Measurements from ENCODE around the gene TRIM27. TPM values are rescaled to one million over a fixed set of nuclear protein-coding genes. Genes with fewer than 3 reads are reported as not detected.

TRIM27 gene
- total RNA-seq, 4 donors from 2014 or later, result 24.6 to 108 (median 48.7) TPM

DNA sequence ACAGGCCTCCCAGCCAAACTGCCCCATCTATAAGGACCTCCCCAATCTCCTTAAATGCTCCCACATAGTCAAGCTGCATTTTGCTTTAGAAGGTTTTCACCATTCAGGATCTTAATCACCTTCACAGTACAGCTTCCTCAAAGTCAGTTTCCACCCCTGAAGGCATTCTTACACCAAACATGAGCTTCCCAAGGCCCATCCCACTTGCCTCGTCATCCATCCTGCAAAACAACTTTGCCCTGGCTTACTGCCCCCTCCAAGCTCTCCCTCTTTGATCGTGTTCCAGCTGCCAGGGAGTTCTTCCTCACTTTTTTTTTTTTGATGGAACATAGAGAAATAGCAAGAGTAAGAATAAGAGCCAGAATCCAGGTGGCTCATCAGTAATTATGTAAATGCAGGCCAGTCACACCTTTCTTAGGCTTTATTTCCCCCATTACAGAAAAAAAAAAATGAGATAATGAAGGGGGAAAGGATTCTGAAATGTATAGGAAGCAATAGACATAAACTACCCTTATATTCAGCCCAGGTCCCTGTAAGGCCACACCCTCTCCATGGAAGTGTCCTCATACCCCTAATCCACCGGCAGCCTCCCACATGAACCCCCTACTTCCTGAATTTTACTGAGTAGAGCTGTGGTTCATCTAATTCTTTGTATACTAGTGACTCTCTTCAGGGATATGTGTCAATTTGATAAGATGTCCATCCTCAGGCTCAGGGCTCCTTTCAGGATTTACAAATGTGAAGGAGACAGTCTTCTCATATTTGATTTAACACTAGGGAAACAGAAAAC is 12.7 kb downstream of the TRIM27 start:
- no peak overlapping the region for H3K4me3 ChIP-seq
- no peak for TF ChIP-seq POLR2A (IDR thresholded peaks at IDR 0.05)
- TF ChIP-seq, protein P1, sequence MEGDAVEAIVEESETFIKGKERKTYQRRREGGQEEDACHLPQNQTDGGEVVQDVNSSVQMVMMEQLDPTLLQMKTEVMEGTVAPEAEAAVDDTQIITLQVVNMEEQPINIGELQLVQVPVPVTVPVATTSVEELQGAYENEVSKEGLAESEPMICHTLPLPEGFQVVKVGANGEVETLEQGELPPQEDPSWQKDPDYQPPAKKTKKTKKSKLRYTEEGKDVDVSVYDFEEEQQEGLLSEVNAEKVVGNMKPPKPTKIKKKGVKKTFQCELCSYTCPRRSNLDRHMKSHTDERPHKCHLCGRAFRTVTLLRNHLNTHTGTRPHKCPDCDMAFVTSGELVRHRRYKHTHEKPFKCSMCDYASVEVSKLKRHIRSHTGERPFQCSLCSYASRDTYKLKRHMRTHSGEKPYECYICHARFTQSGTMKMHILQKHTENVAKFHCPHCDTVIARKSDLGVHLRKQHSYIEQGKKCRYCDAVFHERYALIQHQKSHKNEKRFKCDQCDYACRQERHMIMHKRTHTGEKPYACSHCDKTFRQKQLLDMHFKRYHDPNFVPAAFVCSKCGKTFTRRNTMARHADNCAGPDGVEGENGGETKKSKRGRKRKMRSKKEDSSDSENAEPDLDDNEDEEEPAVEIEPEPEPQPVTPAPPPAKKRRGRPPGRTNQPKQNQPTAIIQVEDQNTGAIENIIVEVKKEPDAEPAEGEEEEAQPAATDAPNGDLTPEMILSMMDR (IDR thresholded peaks at IDR 0.05), result no peak
- H3K36me3 ChIP-seq, result no peaks in the 10 kb centered on the region
- peak overlapping the region in 1 of 2 donors; percentile 47 for H3K27ac ChIP-seq
- H3K4me1 ChIP-seq, result no peaks in the 10 kb centered on the region
- H3K27me3 ChIP-seq, result no peaks in the 10 kb centered on the region
- H3K9me3 ChIP-seq, result no peaks in the 10 kb centered on the region
- peak in 1 of 2 donors; percentile 56 for DNase-seq
- intact Hi-C loops (cut with DNase I; ENCODE audit: low total_unique reads), result no loop called here

DNA sequence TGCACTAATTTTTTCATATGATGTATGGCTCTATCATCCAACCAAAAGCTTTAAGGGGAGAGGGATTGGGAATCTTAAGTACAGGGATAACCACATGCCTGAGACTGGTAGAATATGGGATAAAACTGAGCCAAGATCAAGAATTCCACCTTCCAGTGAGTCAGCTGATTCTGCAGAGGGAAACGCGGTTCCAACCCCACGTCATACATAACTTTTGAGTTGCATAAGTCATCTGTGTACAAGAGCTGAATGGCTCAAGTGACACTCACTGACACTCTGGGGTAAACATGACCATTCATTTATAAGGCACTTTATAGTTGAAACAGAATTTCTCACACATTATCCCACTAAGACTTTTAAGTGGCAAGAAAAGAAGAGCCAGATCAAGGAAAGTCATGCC is 16.4 kb downstream of the TRIM27 start:
- no peak overlapping the region for H3K27ac ChIP-seq
- H3K27me3 ChIP-seq, result no peaks in the 10 kb centered on the region
- H3K4me1 ChIP-seq, result no peaks in the 10 kb centered on the region
- H3K36me3 ChIP-seq, result no peaks in the 10 kb centered on the region
- intact Hi-C loops (cut with DNase I; ENCODE audit: low total_unique reads), result no loop called here
- no peak for DNase-seq
- H3K9me3 ChIP-seq, result no peaks in the 10 kb centered on the region
- TF ChIP-seq POLR2A (IDR thresholded peaks at IDR 0.05), result no peak
- TF ChIP-seq, protein P1 (IDR thresholded peaks at IDR 0.05), result no peak
- no peak overlapping the region for H3K4me3 ChIP-seq

DNA sequence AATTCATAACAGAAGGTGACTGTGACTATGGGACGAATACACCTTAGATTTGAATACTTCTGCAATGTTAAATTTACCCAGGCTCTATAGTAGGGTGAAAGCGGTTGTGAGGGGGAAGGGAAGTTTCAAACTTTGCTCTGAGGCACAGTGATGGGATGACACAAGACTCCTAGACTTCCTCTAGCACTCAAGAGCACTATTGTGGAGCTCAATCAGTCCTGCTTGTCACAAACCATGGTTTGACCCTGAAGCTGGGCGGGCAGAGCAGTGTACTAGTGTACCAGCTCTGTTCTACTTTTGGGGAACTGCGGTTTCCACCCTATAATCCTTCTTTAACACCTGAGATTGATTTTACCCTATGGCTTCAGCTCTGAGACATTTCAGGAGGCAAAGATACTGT is 17.1 kb downstream of the TRIM27 start:
- no peak for TF ChIP-seq POLR2A (IDR thresholded peaks at IDR 0.05)
- TF ChIP-seq, protein P1 (IDR thresholded peaks at IDR 0.05), result no peak
- intact Hi-C loops (cut with DNase I; ENCODE audit: low total_unique reads), result no loop called here
- H3K36me3 ChIP-seq, result no peaks in the 10 kb centered on the region
- no peak for DNase-seq
- no peaks in the 10 kb centered on the region for H3K4me1 ChIP-seq
- H3K4me3 ChIP-seq, result no peak overlapping the region
- no peak overlapping the region for H3K27ac ChIP-seq
- no peaks in the 10 kb centered on the region for H3K27me3 ChIP-seq
- no peaks in the 10 kb centered on the region for H3K9me3 ChIP-seq

DNA sequence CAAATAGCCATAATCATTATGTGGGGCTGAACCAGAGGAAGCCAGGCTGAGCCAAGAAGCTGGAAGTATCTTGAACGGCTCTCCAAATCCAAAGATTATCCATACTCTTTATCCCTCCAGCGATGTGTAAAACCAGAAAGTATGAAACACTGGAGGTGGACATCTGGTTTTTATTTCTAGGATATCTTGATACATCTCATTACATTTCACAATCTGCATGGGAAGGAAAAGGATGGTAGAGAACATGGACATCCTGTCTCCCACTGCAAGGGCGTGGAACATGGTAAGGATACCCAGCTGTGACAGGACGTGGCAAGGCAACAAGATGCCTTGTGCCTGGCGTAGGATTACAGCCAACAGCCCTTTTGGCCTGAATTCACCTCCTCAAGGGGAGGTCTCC is 20.1 kb downstream of the TRIM27 start:
- DNase-seq, result no peak
- H3K4me3 ChIP-seq, result no peak overlapping the region
- intact Hi-C loops (cut with DNase I; ENCODE audit: low total_unique reads), result no loop called here
- no peak overlapping the region for H3K27ac ChIP-seq
- no peaks in the 10 kb centered on the region for H3K9me3 ChIP-seq
- no peaks in the 10 kb centered on the region for H3K36me3 ChIP-seq
- no peaks in the 10 kb centered on the region for H3K27me3 ChIP-seq
- no peak for TF ChIP-seq POLR2A (IDR thresholded peaks at IDR 0.05)
- TF ChIP-seq, protein P1 (IDR thresholded peaks at IDR 0.05), result no peak
- H3K4me1 ChIP-seq, result no peaks in the 10 kb centered on the region

DNA sequence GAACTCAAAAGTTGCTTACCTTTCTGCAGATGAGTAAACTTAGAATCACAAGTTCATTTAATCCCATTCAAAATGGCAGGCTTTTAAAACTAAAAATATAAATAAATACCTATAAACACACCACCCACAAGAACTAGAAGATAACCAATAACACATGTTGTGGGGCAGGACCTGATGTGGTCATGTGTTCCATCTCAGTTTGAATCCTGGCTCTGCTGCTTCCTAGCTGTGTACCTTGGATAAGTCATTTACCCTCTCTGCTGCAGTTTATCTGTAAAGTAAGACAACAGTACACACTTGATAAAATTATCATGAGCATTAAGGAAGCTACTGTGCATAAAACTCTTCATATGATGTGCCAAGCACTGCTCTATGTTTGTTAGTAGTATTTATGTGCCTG is 22.0 kb downstream of the TRIM27 start:
- Histone ChIP-seq H3K9me3 (no peaks in the 10 kb centered on the region), H3K27ac (no peak overlapping the region), H3K4me3 (no peak overlapping the region), H3K27me3 (no peaks in the 10 kb centered on the region), H3K36me3 (no peaks in the 10 kb centered on the region), H3K4me1 (no peaks in the 10 kb centered on the region)
- intact Hi-C loops (cut with DNase I; ENCODE audit: low total_unique reads), result no loop called here
- DNase-seq, result no peak
- no peak for TF ChIP-seq POLR2A (IDR thresholded peaks at IDR 0.05)
- TF ChIP-seq, protein P1 (IDR thresholded peaks at IDR 0.05), result no peak
